Heart right ventricle (tissue), 16 donors: Measurements from ENCODE around the gene DYNAP. TPM values are rescaled to one million over a fixed set of nuclear protein-coding genes. Genes with fewer than 3 reads are reported as not detected.

Experiments used
- ATAC-seq, 8 donors: fragments of 200-7000 bp; cut with Tn5 transposase; one replicate each; pipeline ENCODE4 v1.9.1; 2020; ENCODE audit warnings: mild to moderate bottlenecking in 8 of 8, moderate library complexity in 8 of 8, moderate number of reproducible peaks in 1 of 8
- DNase-seq, 2 donors: peaks; one replicate each; pipeline ENCODE4 v3.0.0-alpha.2; 2020
- H3K27ac ChIP-seq, 10 donors: fragments of 200-600 bp; sonication (generic) in 2 of 10; one replicate each; pipeline versions ENCODE4 v1.5.0 to v1.8.0; 2020 to 2022; ENCODE audit warnings: mild to moderate bottlenecking in 3 of 10
- H3K27me3 ChIP-seq, 7 donors: fragments of 200-600 bp; one replicate each; pipeline ENCODE4 v1.8.0; 2021 to 2022; ENCODE audit warnings: mild to moderate bottlenecking in 2 of 7
- H3K36me3 ChIP-seq, 9 donors: fragments of 200-600 bp; sonication (generic) in 1 of 9; one replicate each; pipeline versions ENCODE4 v1.5.0 to v1.8.0; 2020 to 2022; ENCODE audit warnings: mild to moderate bottlenecking in 2 of 9
- H3K4me1 ChIP-seq, 9 donors: fragments of 200-600 bp; sonication (generic) in 1 of 9; one replicate each; pipeline versions ENCODE4 v1.5.0 to v1.8.0; 2020 to 2022; ENCODE audit warnings: mild to moderate bottlenecking in 4 of 9
- H3K4me3 ChIP-seq, 10 donors: fragments of 200-600 bp; sonication (generic) in 2 of 10; one replicate each; pipeline versions ENCODE4 v1.5.0 to v1.8.0; 2020 to 2022; ENCODE audit warnings: mild to moderate bottlenecking in 7 of 10, moderate library complexity in 2 of 10
- H3K9me3 ChIP-seq, 11 donors: fragments of 200-600 bp in 10 of 11; sonication (generic) in 2 of 11; one replicate each; pipeline versions ENCODE4 v1.5.0 to v1.8.0; 2013 to 2022; ENCODE audit warnings: mild to moderate bottlenecking in 2 of 11, control low read depth in 1 of 11, moderate library complexity in 1 of 11
- CTCF ChIP-seq, 9 donors: fragments of 200-600 bp; sonication (generic) in 2 of 9; IDR thresholded peaks; one replicate each; pipeline versions ENCODE4 v1.5.0 to v1.8.0; 2021 to 2022; ENCODE audit warnings: antibody characterized with exemption in 9 of 9, mild to moderate bottlenecking in 5 of 9, moderate library complexity in 1 of 9
- WGBS, 2 donors: extraction: QIAGEN DNeasy Blood & Tissue Kit; methylation state at CpG; one replicate each; pipeline ENCODE4 v1.1.7; 2013; ENCODE audit warnings: inconsistent platforms in 1 of 2; 5-methylcytosine and 5-hydroxymethylcytosine counted together
- intact Hi-C, 10 donors: fragments of 100-400 bp; cut with DNase I; formaldehyde crosslinking; loops; one replicate each; pipeline versions ENCODE4 v1.11.1 to v1.14.2; 2022
- polyA plus RNA-seq, 2 donors: library from polyadenylated mRNA; stranded (reverse); fragments of 200-250 nt; gene quantifications; one replicate each; pipeline ENCODE4 v1.2.3, GENCODE V29; 2013
- total RNA-seq, 10 donors: library from RNA; stranded (reverse); fragmentation: NEBNext Ultra II Directional in 3 of 10; extraction: Animal tissue kit (Norgen Biotek cat#: 25700) in 3 of 10; gene quantifications; one replicate each; pipeline versions ENCODE4 v1.2.1 to v1.2.4, GENCODE V29; 2021 to 2023
- donor health status: Arrhythmogenic right ventricular cardiomyopathy.
- donor health status: ischemic (EF 13 %, LVEDD 7.1; RV severe dilation, severe dysfunction).
- donor health status: healthy with polysubstance abuse.
- donor health status: DM: no; HTN: yes; CAD: no.
- donor health status: DM: no; HTN: no; CAD: no.
- donor health status: ischemic (EF 25% LVEDD 6.9; RV normal size, moderate dysfunction).
- donor health status: ischemic (EF 25% LVEDD 5.7; RV mildly dilated, moderate dysfunction).
- donor health status: healthy.
- donor health status: DM: yes; HTN: yes; CAD: no.
- donor health status: Ischemic cardiomyopathy.
- donor health status: ischemic (EF 35%, LVEDD 5.7; RV mildly dilated, moderate dysfunction).
- donor health status: nonischemic (EF 11% LVEDD 7.7; RV severe dilation, severe dysfunction).
- donor health status: DM: yes; HTN: yes; CAD: no.
- donor health status: PGD.
- donor health status: ischemic (EF 29% LVEDD 5.4; RV normal size, mild dysfunction).
- donor health status: nonischemic (EF 23%, LVEDD 6.1; RV moderate dilation, normal function).

DYNAP gene
- total and polyA plus RNA-seq, 12 donors = not detected

GRCh38 chr18:54630963-54631362 is 39.9 kb downstream of the DYNAP start:
- TF ChIP-seq CTCF (IDR thresholded peaks at IDR 0.05) = no peak
- no peaks in the 10 kb centered on the region for H3K27me3 ChIP-seq
- intact Hi-C loops = no loop called here
- no peak overlapping the region for H3K4me3 ChIP-seq
- H3K9me3 ChIP-seq = peaks cover 0 to 9% (median 0%) of the 10 kb centered on the region in 11 donors
- H3K4me1 ChIP-seq = no peaks in the 10 kb centered on the region
- DNase-seq (no peak), ATAC-seq (no peak)
- no peaks in the 10 kb centered on the region for H3K36me3 ChIP-seq
- no peak overlapping the region for H3K27ac ChIP-seq

DNA sequence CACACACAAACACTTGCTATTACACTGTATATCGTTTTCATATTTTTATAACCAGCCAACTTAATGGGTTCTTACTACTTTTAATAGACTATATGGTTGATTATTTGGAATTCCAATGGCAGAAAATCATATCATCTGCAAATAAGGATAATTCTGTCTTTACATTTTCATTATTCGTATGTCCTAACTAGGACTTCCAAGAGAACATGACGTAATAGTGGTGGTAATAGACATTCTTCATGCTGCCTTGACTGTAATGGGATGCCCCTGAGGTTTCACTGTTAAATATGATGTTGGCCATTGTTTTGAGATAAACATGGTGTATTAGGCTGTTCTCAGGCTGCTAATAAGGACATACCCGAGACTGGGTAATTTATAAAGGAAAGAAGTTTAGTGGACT is 45.2 kb downstream of the DYNAP start:
- H3K9me3 ChIP-seq = no peaks in the 10 kb centered on the region
- H3K4me1 ChIP-seq = no peaks in the 10 kb centered on the region
- H3K27ac ChIP-seq = no peak overlapping the region
- H3K4me3 ChIP-seq = no peak overlapping the region
- WGBS, 2 donors = 78 to 90% methylated on average over 4 of the region's 4 CpGs
- H3K36me3 ChIP-seq = no peaks in the 10 kb centered on the region
- intact Hi-C loops = no loop called here
- no peak for DNase-seq
- H3K27me3 ChIP-seq = no peaks in the 10 kb centered on the region
- no peak for TF ChIP-seq CTCF (IDR thresholded peaks at IDR 0.05)
- no peak for ATAC-seq

DNA sequence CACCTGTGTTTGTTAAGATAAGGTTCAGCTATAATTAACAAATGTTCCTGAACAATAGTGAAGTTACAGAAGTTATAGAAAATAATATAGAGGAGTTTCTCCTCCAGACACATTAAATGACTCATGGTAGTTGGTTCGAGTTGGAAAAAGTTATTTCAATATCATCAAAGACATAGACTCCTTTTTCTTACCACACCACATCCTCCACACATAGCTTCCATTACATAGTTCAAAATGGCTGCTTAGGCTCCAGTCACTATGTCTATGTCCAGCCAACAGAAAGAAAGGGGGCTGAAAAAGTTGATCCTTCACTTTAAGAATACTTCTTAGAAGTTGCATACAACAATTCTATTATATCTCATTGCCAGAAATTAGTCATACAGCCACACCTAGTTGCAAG is 50.7 kb downstream of the DYNAP start:
- H3K27ac ChIP-seq = no peak overlapping the region
- no peak overlapping the region for H3K4me3 ChIP-seq
- ATAC-seq (no peak), DNase-seq (no peak)
- WGBS, 2 donors = 67 to 71% methylated on average over 1 of the region's 1 CpG
- no peaks in the 10 kb centered on the region for H3K9me3 ChIP-seq
- TF ChIP-seq CTCF (IDR thresholded peaks at IDR 0.05) = no peak
- intact Hi-C loops = loop anchor here in 1 of 10 donors (10.0 kb wide), 1 partner anchor 247 kb away; no protein-coding TSS in a partner anchor
- H3K36me3 ChIP-seq = no peaks in the 10 kb centered on the region
- H3K27me3 ChIP-seq = peaks cover 0 to 12% (median 0%) of the 10 kb centered on the region in 7 donors
- H3K4me1 ChIP-seq = no peaks in the 10 kb centered on the region

DNA sequence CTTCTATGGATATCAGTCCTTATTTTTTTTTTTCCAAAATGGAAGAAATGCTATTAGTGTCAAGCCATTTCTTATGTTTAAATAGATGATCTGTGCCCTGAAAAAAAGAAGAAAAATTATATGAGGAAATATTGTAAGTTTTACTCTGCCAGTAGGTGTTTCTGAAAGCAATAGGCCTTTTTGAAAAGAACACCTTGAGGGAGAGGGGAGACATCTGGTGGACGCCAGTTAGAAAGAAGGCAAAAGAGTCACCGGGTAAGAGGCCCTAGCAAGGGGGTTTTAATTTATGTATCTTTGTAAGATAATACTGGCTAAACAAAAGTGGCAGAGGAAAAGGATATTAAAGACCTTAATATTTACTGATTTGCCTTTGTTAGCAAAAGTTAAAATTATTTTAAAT is 56.1 kb downstream of the DYNAP start:
- Histone ChIP-seq H3K9me3 (no peaks in the 10 kb centered on the region), H3K27ac (no peak overlapping the region), H3K27me3 (peaks cover 0 to 12% (median 0%) of the 10 kb centered on the region in 7 donors), H3K36me3 (no peaks in the 10 kb centered on the region), H3K4me1 (no peaks in the 10 kb centered on the region), H3K4me3 (no peak overlapping the region)
- ATAC-seq (no peak), DNase-seq (no peak)
- TF ChIP-seq CTCF (IDR thresholded peaks at IDR 0.05) = peak in 2 of 9 donors; percentile 6 to 15
- 14 to 15% methylated on average over 2 of the region's 2 CpGs for WGBS, 2 donors
- intact Hi-C loops = loop anchor here in 1 of 10 donors (10.0 kb wide), 1 partner anchor 252 kb away; no protein-coding TSS in a partner anchor

Other genes with a start within 250 kb of the DYNAP start
- under 1 TPM in 1 of 10 donors, not detected in 9; 0.47 TPM for gene STARD6, start 233.4 kb upstream of the DYNAP start, total RNA-seq
- gene STARD6, start 233.4 kb upstream of the DYNAP start, polyA plus RNA-seq = not detected
- gene C18orf54, start 233.3 kb upstream of the DYNAP start, total RNA-seq = 1 to 10 TPM in 4 of 10 donors, under 1 TPM in 6; 0.55 to 2.9 (median 0.90) TPM
- under 1 TPM; 0.45 to 0.95 TPM for gene C18orf54, start 233.3 kb upstream of the DYNAP start, polyA plus RNA-seq
- gene RAB27B, start 237.2 kb downstream of the DYNAP start, total RNA-seq = under 1 TPM in 9 of 10 donors, not detected in 1; 0.02 to 0.86 (median 0.07) TPM
- under 1 TPM in 1 of 2 donors, not detected in 1; 0.03 TPM for gene RAB27B, start 237.2 kb downstream of the DYNAP start, polyA plus RNA-seq